HG02981 (cell line): Measurements from ENCODE around the gene THY1.
"Not testable (repeated sequence)": the region's sequence is repeated elsewhere in the genome, so short reads cannot be mapped to it uniquely, and the experiment has no call there.

Experiments used
- ATAC-seq: cut with Tn5 transposase; IDR thresholded peaks from one replicate; pipeline ENCODE4 v1.9.1; 2021; ENCODE audit warnings: mild to moderate bottlenecking, moderate library complexity; ENCODE audit not compliant: unreplicated experiment

The THY1 gene

GRCh38 chr11:119419246-119419645, 3.7 kb downstream of the THY1 start:
- ATAC-seq: no peak

- ATAC-seq: no peak
These were observed 4.2 kb downstream of the THY1 start for GRCh38 chr11:119418759-119419158.

GRCh38 chr11:119417726-119418540, 5.0 kb downstream of the THY1 start:
- no peak for ATAC-seq

DNA sequence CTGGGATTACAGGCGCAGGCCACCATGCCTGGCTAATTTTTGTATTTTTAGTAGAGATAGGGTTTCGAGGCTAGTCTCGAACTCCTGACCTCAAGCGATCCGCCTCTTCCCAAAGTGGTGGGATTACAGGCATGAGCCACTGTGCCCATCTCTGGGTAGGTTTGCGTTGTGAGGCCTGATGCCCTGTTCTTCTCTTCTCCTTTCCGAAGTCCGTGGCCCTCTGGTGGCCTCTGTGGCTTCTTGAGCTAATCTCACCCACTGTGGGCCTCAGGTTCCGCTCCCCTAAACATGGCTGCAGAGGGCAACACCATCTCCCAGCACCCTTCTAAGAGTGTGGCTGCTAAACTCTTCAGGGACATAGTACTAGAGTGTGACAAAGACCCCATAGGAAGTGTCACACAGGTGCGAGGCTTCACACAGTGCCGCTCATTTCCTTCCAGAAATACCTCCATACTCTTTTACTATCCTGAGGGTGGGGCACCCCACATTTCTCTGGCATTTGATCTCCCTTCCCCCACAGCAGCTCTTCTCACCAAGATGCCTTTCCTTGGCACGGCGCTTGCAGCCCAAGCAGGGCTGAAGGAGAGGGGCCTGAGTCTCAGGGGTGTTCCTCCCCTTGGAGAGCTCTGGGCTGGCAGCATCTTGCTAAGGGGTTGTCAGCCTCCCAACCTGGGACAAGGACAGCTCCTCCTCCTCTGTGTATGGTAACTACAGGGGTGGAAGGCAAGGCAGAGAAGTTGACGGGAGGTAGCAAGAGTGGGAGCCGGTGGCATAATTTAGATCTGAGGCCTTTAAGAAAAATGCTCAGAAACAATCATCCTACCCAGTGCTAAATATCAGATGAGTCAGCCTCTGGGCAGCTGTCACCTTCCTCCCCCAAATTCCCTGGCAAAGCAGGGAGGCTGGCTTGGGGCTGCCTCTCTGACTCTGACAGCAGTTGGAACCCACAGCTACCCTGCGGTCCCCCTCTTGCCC, 6.1 kb downstream of the THY1 start:
- no peak for ATAC-seq

DNA sequence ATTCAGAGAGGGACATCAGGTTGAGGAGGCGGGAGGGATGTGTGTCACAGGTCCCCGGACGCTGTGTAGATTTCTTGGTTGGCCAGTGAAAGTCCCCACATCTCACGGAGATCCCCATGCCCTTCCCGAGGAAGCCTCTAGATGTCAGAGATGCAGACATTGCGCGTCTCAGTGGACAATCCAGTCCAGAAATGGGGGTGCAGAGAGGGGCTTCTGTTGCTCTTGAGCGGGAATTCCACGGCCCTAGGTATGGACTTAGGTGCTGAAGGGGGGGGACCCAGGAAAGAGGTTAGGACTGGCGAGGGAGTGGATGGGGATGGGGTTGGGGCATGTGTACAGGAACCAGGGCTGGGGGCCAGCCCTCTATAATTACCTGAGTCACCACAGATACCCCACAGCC, 7.0 kb downstream of the THY1 start:
- no peak for ATAC-seq

DNA sequence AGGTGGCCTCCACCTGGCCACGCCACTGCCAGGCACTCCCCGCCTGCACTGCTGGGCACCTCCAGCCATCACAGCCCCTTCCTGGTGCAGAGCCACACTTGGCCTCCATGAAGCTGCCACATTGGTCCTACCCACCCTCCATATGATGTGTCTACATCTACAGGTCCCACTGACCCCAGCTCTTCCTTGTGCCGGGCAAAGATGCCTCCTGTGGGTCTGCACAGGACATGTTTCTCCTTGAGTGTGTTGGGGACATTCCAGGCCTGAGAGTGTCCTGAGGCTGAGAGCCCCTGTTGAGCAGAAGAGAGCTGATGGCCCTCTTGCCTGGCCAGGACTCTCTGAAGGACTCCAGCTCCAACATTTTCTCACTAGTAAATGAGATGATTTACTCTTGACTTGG, 7.5 kb downstream of the THY1 start:
- ATAC-seq: no peak

GRCh38 chr11:119414734-119415133, 8.2 kb downstream of the THY1 start:
- no peak for ATAC-seq

DNA sequence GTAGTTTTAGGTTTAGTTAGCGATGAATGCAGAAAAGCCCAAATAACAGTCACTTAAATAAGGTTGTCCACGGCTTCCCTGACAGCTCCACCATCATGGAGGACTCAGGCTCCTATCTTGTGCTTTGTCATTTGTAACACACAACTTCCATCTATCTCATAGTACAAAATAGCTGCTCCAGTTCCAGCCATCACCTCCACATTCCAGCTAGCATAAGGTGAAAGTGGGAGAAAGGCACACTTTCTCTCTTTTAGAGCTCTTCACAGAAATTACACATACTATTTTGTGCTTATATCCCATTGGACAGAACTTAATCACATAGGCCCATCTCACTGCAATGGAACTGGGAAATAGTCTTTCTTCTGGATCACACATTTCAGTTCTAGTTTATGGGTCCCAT, 8.7 kb downstream of the THY1 start:
- ATAC-seq: no peak

GRCh38 chr11:119412072-119412471, 10.9 kb downstream of the THY1 start:
- ATAC-seq: no peak

DNA sequence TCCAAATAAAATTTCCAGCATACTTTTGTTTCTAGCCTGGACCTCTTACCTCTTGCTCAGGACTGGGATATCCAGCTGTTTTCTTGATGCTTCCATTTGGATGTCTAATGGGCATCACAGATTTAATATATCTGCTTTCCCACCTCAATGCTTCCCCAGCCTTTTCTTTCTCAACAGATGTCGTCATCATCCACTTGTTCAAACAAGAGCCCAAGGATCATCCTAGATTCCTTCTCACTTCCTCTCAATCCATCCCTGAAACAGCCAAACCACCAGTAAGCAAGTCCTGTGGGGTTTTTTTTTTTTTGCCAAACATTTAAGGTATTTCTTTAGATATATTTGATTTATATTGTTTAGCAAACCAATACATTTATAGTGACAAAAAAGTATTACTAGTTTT, 12.5 kb downstream of the THY1 start:
- ATAC-seq: no peak

DNA sequence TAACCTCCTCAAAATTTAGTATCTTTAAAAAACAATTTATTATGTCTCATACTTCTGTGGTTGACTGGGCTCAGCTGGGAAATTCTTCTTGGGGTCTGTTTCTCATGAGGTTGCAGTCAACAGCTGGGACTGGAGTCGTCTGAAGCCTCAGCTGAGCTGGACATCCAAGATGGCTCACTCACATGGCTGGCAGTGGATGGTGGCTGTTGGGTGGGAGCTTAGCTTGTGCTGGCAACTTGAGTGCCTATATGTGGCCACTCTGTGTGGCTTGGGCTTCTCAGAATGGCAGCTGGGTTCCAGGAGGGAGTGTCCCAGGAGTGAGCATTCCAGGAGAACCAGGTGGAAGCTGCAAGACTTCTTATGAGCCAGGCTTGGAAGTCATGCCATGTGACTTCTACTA, 13.2 kb downstream of the THY1 start:
- ATAC-seq: no peak

GRCh38 chr11:119406005-119406404, 17.0 kb downstream of the THY1 start:
- ATAC-seq: no peak

GRCh38 chr11:119405448-119405847, 17.5 kb downstream of the THY1 start:
- not testable (repeated sequence) for ATAC-seq

DNA sequence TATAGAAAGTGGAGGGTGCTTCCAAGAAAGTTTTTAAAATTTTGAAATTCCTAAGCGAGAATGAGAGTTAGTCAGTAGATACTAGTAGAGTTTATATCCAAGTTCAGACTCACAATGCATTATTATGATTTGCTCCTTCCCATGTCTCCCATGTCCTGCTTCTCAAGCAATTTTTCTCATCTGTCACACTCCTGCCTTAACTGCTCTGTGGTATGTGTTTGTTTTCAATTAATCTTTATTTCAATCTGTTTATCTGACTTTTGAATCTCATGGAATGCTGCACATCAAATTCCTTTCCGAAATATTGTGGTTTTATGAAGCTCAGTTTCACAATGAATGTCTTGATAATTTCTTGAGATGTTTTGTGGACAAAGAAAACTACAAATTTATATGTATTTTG, 18.1 kb downstream of the THY1 start:
- ATAC-seq: no peak

DNA sequence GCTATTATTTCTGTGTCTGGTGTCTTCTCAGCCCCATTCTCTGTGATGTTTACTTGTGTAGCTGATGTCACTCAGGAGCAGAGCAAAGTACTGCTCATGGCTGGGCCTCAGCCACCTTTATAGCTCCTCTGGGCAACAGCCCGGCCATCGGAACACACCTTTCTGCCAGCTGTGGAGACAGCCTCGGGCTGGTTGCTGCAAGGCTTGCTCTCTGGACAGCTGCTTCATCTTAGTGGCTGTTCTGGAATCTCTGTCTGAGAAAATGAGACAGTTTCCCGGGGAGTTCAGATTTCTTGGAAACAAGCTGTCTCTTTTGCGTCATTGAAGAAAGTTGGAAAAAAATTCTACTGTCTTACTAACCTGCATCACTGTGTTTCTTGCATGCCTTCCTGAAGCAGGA, 20.0 kb downstream of the THY1 start:
- no peak for ATAC-seq

DNA sequence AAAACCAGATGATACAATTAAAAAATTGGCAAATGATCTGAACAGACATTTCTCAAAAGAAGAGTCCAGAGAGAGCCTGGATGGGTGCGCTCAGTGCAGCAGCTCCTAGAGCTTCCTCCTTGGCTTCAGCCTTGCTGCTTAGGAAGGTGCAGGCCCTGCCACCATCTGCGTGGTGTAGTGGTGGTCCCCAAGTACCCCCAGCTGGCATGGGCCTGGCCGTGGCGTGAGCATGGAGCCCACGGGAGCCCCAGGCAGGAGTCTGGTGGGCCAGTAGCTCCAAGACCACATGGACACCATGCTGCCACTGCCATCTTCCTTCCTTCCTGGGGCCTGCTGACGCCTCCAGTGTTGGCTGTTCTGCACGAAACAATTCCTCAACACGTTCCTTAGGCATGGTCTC, 20.5 kb downstream of the THY1 start:
- ATAC-seq: no peak

DNA sequence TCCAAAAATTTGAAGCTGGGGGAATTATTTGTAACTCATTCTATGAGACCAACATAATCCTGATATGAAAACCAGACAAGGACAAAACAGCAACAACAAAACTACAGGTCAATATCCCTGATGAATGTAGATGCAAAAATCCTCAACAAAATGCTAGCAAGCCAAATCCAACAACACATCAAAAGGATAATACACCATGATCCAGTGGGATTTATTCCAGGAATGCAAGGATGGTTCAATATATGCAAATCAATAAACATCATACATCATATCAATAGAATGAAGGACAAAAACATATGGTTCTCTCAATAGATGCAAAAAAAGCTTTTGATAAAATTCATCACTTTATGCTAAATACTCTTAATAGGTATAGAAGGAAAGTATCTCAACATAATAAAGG, 22.1 kb downstream of the THY1 start:
- ATAC-seq: no peak

- no peak for ATAC-seq
These were observed 25.2 kb downstream of the THY1 start for GRCh38 chr11:119397740-119398139.

GRCh38 chr11:119396835-119397234, 26.1 kb downstream of the THY1 start:
- ATAC-seq: no peak

DNA sequence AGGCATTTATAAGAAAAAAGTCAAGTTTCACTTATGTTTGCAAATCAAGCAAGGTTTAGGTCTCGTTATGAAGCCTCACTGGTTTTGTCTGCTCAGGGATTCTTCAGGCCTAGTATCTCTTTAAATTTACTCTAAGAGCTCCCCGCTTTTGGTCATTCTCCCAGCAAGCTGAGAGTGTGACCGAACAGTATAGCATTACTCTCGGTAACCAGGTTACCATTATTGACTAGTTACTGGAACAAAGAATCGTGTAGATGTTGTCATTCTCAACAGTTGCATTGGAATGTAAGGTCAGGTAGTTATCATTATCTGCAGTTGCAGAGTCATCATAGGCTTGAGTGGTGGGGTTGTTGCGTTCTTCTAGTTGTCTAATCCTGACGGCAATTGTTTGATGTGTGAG, 31.7 kb downstream of the THY1 start:
- ATAC-seq: no peak

GRCh38 chr11:119389611-119390254, 33.2 kb downstream of the THY1 start:
- no peak for ATAC-seq
